Esophagus squamous epithelium (tissue), 4 donors: ENCODE results near the gene DUSP6.

Experiments
- CTCF ChIP-seq, 6 experiments: fragments of 450-650 bp in 4 of 6; fragments of 200-600 bp in 2 of 6; sonication (generic) in 2 of 6; IDR thresholded peaks; one replicate each; pipeline ENCODE4 v1.5.1; 2016 to 2019; ENCODE audit warnings: antibody characterized with exemption in 6 of 6, mild to moderate bottlenecking in 4 of 6, moderate library complexity in 4 of 6
- POLR2A ChIP-seq, 4 donors: fragments of 450-650 bp; IDR thresholded peaks; one replicate each; pipeline ENCODE4 v1.6.1; 2017; ENCODE audit warnings: antibody characterized with exemption in 4 of 4, mild to moderate bottlenecking in 4 of 4, moderate library complexity in 3 of 4

- no peak for TF ChIP-seq CTCF (IDR thresholded peaks at IDR 0.05)
- no peak for TF ChIP-seq POLR2A (IDR thresholded peaks at IDR 0.05)
These were observed 45.4 kb downstream of the DUSP6 start for GRCh38 chr12:89306827-89307473.
